HG03175 (cell line): ENCODE data around the gene SUGCT.
"Not testable (repeated sequence)": the region's sequence is repeated elsewhere in the genome, so short reads cannot be mapped to it uniquely, and the experiment has no call there.

Experiments
- ATAC-seq: cut with Tn5 transposase; IDR thresholded peaks from one replicate; pipeline ENCODE4 v1.9.1; 2021; ENCODE audit warnings: mild to moderate bottlenecking, moderate library complexity; ENCODE audit not compliant: unreplicated experiment

SUGCT gene

GRCh38 chr7:40199076-40199802 lies 64.4 kb downstream of the SUGCT start:
- ATAC-seq, result no peak

- ATAC-seq, result no peak
These were observed 66.0 kb downstream of the SUGCT start for GRCh38 chr7:40200791-40201190.

GRCh38 chr7:40202851-40203250 lies 68.0 kb downstream of the SUGCT start:
- ATAC-seq, result no peak

GRCh38 chr7:40204581-40204980 lies 69.8 kb downstream of the SUGCT start:
- no peak for ATAC-seq

GRCh38 chr7:40205992-40206391 lies 71.2 kb downstream of the SUGCT start:
- ATAC-seq, result no peak

- no peak for ATAC-seq
These were observed 76.6 kb downstream of the SUGCT start for GRCh38 chr7:40211276-40212003.

- no peak for ATAC-seq
These were observed 78.5 kb downstream of the SUGCT start for GRCh38 chr7:40213291-40213690.

GRCh38 chr7:40213856-40214255 lies 79.1 kb downstream of the SUGCT start:
- no peak for ATAC-seq

- ATAC-seq, result not testable (repeated sequence)
These were observed 83.8 kb downstream of the SUGCT start for GRCh38 chr7:40218612-40219011.

- ATAC-seq, result no peak
These were observed 85.1 kb downstream of the SUGCT start for GRCh38 chr7:40219917-40220316.

- ATAC-seq, result no peak
These were observed 85.7 kb downstream of the SUGCT start for GRCh38 chr7:40220421-40220911.

GRCh38 chr7:40221836-40222235 lies 87.0 kb downstream of the SUGCT start:
- no peak for ATAC-seq

GRCh38 chr7:40223451-40224127 lies 88.8 kb downstream of the SUGCT start:
- ATAC-seq, result no peak

GRCh38 chr7:40230101-40230500 lies 95.3 kb downstream of the SUGCT start:
- no peak for ATAC-seq

- ATAC-seq, result peak; percentile 23
These were observed 97.0 kb downstream of the SUGCT start for GRCh38 chr7:40231796-40232195.

- peak; percentile 54 for ATAC-seq
These were observed 97.6 kb downstream of the SUGCT start for GRCh38 chr7:40232242-40232893.

GRCh38 chr7:40234046-40234445 lies 99.2 kb downstream of the SUGCT start:
- no peak for ATAC-seq

GRCh38 chr7:40234666-40235065 lies 99.9 kb downstream of the SUGCT start:
- no peak for ATAC-seq

GRCh38 chr7:40237731-40238130 lies 102.9 kb downstream of the SUGCT start:
- no peak for ATAC-seq

- ATAC-seq, result no peak
These were observed 105.0 kb downstream of the SUGCT start for GRCh38 chr7:40239755-40240303.

- no peak for ATAC-seq
These were observed 108.3 kb downstream of the SUGCT start for GRCh38 chr7:40243076-40243475.
